H1 (cell line): ENCODE results near the gene LSM14B. TPM values are rescaled to one million over a fixed set of nuclear protein-coding genes. Genes with fewer than 3 reads are reported as not detected.

Experiments
- CTCF ChIA-PET: fragments of 300-600 bp; sonication (Branson Sonifier 250); formaldehyde crosslinking; loops from one replicate; lab custom pipeline; 2021; ENCODE audit not compliant: partially characterized antibody; lab: Charles Lee
- POLR2A ChIA-PET: fragments of 300-600 bp; sonication (Branson Sonifier 250); formaldehyde crosslinking; loops from one replicate; lab custom pipeline; 2021; ENCODE audit warnings: inconsistent platforms; ENCODE audit not compliant: partially characterized antibody; lab: Charles Lee
- DNase-seq, 2 experiments: peaks; one replicate each; pipeline versions ENCODE4 v3.0.0 to v3.0.0-alpha.2; 2010 to 2022; ENCODE audit warnings: low spot score in 2 of 2, low read depth in 1 of 2, mixed read lengths in 1 of 2
- FAIRE-seq: peaks from 2 replicates; lab custom pipeline; 2011; peaks lifted over from hg19 to GRCh38; lab: Jason Lieb, UNC
- H2AFZ ChIP-seq: 2 replicates; pipeline ENCODE4 v1.8.1; 2012; ENCODE audit warnings: low read length, inconsistent platforms
- H2AK5ac ChIP-seq: 2 replicates; pipeline ENCODE4 v1.6.1; 2013; ENCODE audit warnings: low read depth, low read length
- H2BK120ac ChIP-seq: replicated peaks from 2 replicates; pipeline ENCODE3; 2013; ENCODE audit warnings: low read depth, low read length, inconsistent platforms
- H2BK12ac ChIP-seq: 2 replicates; pipeline ENCODE4 v1.6.1; 2013; ENCODE audit warnings: low read depth, low read length
- H2BK15ac ChIP-seq: 2 replicates; pipeline ENCODE4 v1.6.1; 2013; ENCODE audit warnings: low read length
- H2BK20ac ChIP-seq: 2 replicates; pipeline ENCODE4 v1.6.1; 2013; ENCODE audit warnings: low read length
- H2BK5ac ChIP-seq: 2 replicates; pipeline ENCODE4 v1.6.1; 2013; ENCODE audit warnings: low read depth, low read length
- H3K14ac ChIP-seq: 2 replicates; pipeline ENCODE4 v1.6.1; 2013; ENCODE audit warnings: inconsistent platforms; ENCODE audit not compliant: insufficient read length
- H3K18ac ChIP-seq: 2 replicates; pipeline ENCODE4 v1.6.1; 2013; ENCODE audit warnings: low read length; ENCODE audit errors: extremely low read depth
- H3K23ac ChIP-seq: 2 replicates; pipeline ENCODE4 v1.6.1; 2013; ENCODE audit warnings: inconsistent platforms; ENCODE audit not compliant: insufficient read length
- H3K23me2 ChIP-seq: 2 replicates; pipeline ENCODE4 v1.6.1; 2013; ENCODE audit warnings: low read depth, low read length
- H3K27ac ChIP-seq: 2 replicates; pipeline ENCODE4 v1.6.1; 2011; ENCODE audit warnings: low read depth, low read length, inconsistent platforms
- H3K27me3 ChIP-seq, 4 experiments: replicated peaks in 1 of 4; 1 replicate in 1 of 4; 2 replicates in 3 of 4; pipeline versions ENCODE4 v1.6.1 to v1.8.1; 2011 to 2013; ENCODE audit warnings: low read length in 3 of 4, mild to moderate bottlenecking in 3 of 4, inconsistent platforms in 2 of 4, mixed read lengths in 2 of 4, moderate library complexity in 1 of 4; ENCODE audit not compliant: control insufficient read depth in 3 of 4, insufficient read depth in 3 of 4; ENCODE audit errors: extremely low read depth in 1 of 4
- H3K36me3 ChIP-seq, 4 experiments: 2 replicates each; pipeline versions ENCODE4 v1.6.1 to v1.8.1; 2011 to 2013; ENCODE audit warnings: mild to moderate bottlenecking in 4 of 4, low read length in 3 of 4, moderate library complexity in 2 of 4, control low read depth in 1 of 4, inconsistent platforms in 1 of 4; ENCODE audit not compliant: insufficient read depth in 4 of 4, control insufficient read depth in 2 of 4
- H3K4ac ChIP-seq: replicated peaks from 2 replicates; pipeline ENCODE3; 2013; ENCODE audit warnings: low read length, low read depth, mixed read lengths, inconsistent platforms; ENCODE audit not compliant: insufficient read length
- H3K4me1 ChIP-seq, 4 experiments: replicated peaks in 1 of 4; 1 replicate in 1 of 4; 2 replicates in 3 of 4; pipeline versions ENCODE4 v1.6.1 to v1.8.1; 2011 to 2013; ENCODE audit warnings: low read length in 3 of 4, inconsistent platforms in 2 of 4, mixed read lengths in 1 of 4; ENCODE audit not compliant: insufficient read depth in 4 of 4, control insufficient read depth in 3 of 4
- H3K4me2 ChIP-seq, 2 experiments: 2 replicates each; pipeline versions ENCODE4 v1.6.1 to v1.8.1; 2011 to 2013; ENCODE audit warnings: low read depth in 2 of 2, low read length in 2 of 2, control low read depth in 1 of 2, inconsistent platforms in 1 of 2, mild to moderate bottlenecking in 1 of 2; ENCODE audit not compliant: insufficient read depth in 1 of 2
- H3K4me3 ChIP-seq, 4 experiments: fragments of 200-600, 300-600 bp in 1 of 4; sonication (generic), shearing (Covaris generic), sonication (Bioruptor Twin) in 1 of 4; 2 replicates each; pipeline versions ENCODE4 v1.5.1 to v1.8.1; 2011 to 2016; ENCODE audit warnings: low read length in 4 of 4, low read depth in 3 of 4, control low read depth in 2 of 4, inconsistent platforms in 2 of 4, mild to moderate bottlenecking in 2 of 4, mixed read lengths in 1 of 4, moderate library complexity in 1 of 4; ENCODE audit not compliant: insufficient read depth in 2 of 4; ENCODE audit errors: extremely low read depth in 1 of 4
- H3K56ac ChIP-seq: replicated peaks from 2 replicates; pipeline ENCODE3; 2013; ENCODE audit warnings: low read depth, mild to moderate bottlenecking, mixed read lengths, low read length, inconsistent platforms; ENCODE audit not compliant: insufficient read length
- H3K79me1 ChIP-seq: 2 replicates; pipeline ENCODE4 v1.6.1; 2013; ENCODE audit warnings: low read depth, low read length, control low read depth
- H3K79me2 ChIP-seq, 2 experiments: 2 replicates each; pipeline versions ENCODE4 v1.6.1 to v1.8.1; 2012 to 2013; ENCODE audit warnings: low read length in 2 of 2, mild to moderate bottlenecking in 2 of 2, inconsistent platforms in 1 of 2; ENCODE audit not compliant: insufficient read depth in 2 of 2, control insufficient read depth in 1 of 2
- H3K9ac ChIP-seq, 4 experiments: replicated peaks in 1 of 4; 1 replicate in 1 of 4; 2 replicates in 3 of 4; pipeline versions ENCODE4 v1.6.1 to v1.8.1; 2011 to 2013; ENCODE audit warnings: low read depth in 3 of 4, low read length in 3 of 4, control low read depth in 2 of 4, mild to moderate bottlenecking in 2 of 4, moderate library complexity in 2 of 4, inconsistent platforms in 1 of 4; ENCODE audit errors: extremely low read depth in 1 of 4
- H3K9me3 ChIP-seq, 2 experiments: 2 replicates each; pipeline versions ENCODE4 v1.6.1 to v1.8.1; 2012 to 2013; ENCODE audit warnings: mild to moderate bottlenecking in 2 of 2, moderate library complexity in 2 of 2, control low read depth in 1 of 2, inconsistent platforms in 1 of 2, low read depth in 1 of 2, low read length in 1 of 2, mixed read lengths in 1 of 2; ENCODE audit not compliant: insufficient read depth in 2 of 2
- H4K20me1 ChIP-seq, 2 experiments: replicated peaks in 1 of 2; 2 replicates each; pipeline versions ENCODE3 to v1.8.1; 2011 to 2013; ENCODE audit warnings: inconsistent platforms in 2 of 2, low read length in 2 of 2, mild to moderate bottlenecking in 1 of 2; ENCODE audit not compliant: insufficient read depth in 2 of 2, control insufficient read depth in 1 of 2
- H4K5ac ChIP-seq: 2 replicates; pipeline ENCODE4 v1.6.1; 2013; ENCODE audit warnings: low read length, low read depth, mixed read lengths, inconsistent platforms; ENCODE audit not compliant: insufficient read length
- H4K8ac ChIP-seq: 2 replicates; pipeline ENCODE4 v1.8.0; 2013; ENCODE audit warnings: mild to moderate bottlenecking, moderate library complexity, low read length, inconsistent platforms; ENCODE audit not compliant: insufficient read depth; ENCODE audit errors: extremely low read depth
- H4K91ac ChIP-seq: replicated peaks from 2 replicates; pipeline ENCODE3; 2013; ENCODE audit warnings: low read length, mixed read lengths, inconsistent platforms; ENCODE audit not compliant: insufficient read length
- KDM1A ChIP-seq: fragments of 200-600, 300-600 bp; sonication (generic); IDR thresholded peaks from 2 replicates; pipeline ENCODE4 v1.7.1; 2016; ENCODE audit warnings: mild to moderate bottlenecking, low read length, borderline replicate concordance
- POLR2AphosphoS5 ChIP-seq: IDR thresholded peaks from 2 replicates; pipeline ENCODE4 v1.6.1; 2011; ENCODE audit warnings: low read depth, low read length
- WGBS, 2 experiments: shearing (Covaris generic) in 1 of 2; methylation state at CpG; one replicate each; pipeline versions ENCODE4 v1.1.6 to v1.1.7; 2013 to 2015; ENCODE audit warnings: low lambda C conversion rate in 2 of 2, mixed read lengths in 2 of 2, inconsistent platforms in 1 of 2, low coverage in 1 of 2, missing lambda C conversion rate in 1 of 2; ENCODE audit not compliant: insufficient replicate concordance in 2 of 2, insufficient coverage in 1 of 2, insufficient read length in 1 of 2; ENCODE audit errors: extremely low coverage in 1 of 2, missing lambda C conversion rate in 1 of 2; 5-methylcytosine and 5-hydroxymethylcytosine counted together
- polyA plus RNA-seq, 7 experiments: library from polyadenylated mRNA; depleted of rRNA in 3 of 7; stranded (reverse) in 5 of 7; unstranded in 2 of 7; fragments of >200 nt in 5 of 7; fragments of 200-250 nt in 2 of 7; gene quantifications; 1 replicate in 5 of 7; 2 replicates in 1 of 7; 4 replicates in 1 of 7; pipeline versions ENCODE4 v1.2.1 to v1.2.3, GENCODE V29; 2011 to 2013; ENCODE audit warnings: missing spikeins in 2 of 7, mixed read lengths in 2 of 7
- total RNA-seq: library from RNA; stranded (reverse); fragmentation: NEBNext Ultra II Directional; extraction: Animal tissue kit (Norgen Biotek cat#: 25700); gene quantifications from 2 replicates; pipeline ENCODE4 v1.2.1, GENCODE V29; 2021

The LSM14B gene
- total and polyA plus RNA-seq, 2 of the 8 experiments (the other 6 are each of a cell fraction or from before 2014, with no cell fraction given): 58.3 to 65.6 TPM

GRCh38 chr20:62085206-62085605 lies 37.1 kb upstream of the LSM14B start:
- no peak overlapping the region for H3K18ac ChIP-seq
- ChIA-PET POLR2A (no interaction called here), CTCF (interaction anchor here (0.9 to 1.1 kb wide), 2 partner anchors 17 to 34 kb away, joined by 3 to 4 read pairs; no protein-coding TSS in a partner anchor)
- H2BK120ac ChIP-seq: no peak overlapping the region
- H3K14ac ChIP-seq: no peak overlapping the region
- no peak overlapping the region for H4K91ac ChIP-seq
- H3K79me2 ChIP-seq: no peaks in the 10 kb centered on the region
- no peak overlapping the region for H3K56ac ChIP-seq
- no peaks in the 10 kb centered on the region for H3K9me3 ChIP-seq
- no peak overlapping the region for H3K23ac ChIP-seq
- H4K5ac ChIP-seq: no peak overlapping the region
- no peak overlapping the region for H2BK12ac ChIP-seq
- H2AFZ ChIP-seq: no peak overlapping the region
- WGBS, 2 experiments: 89% methylated on average over 9 of the region's 9 CpGs; no CpG with 5 or more reads in 1 of the 2 experiments
- H4K20me1 ChIP-seq: peaks cover 0 to 5% of the 10 kb centered on the region in 2 experiments
- H3K27ac ChIP-seq: no peak overlapping the region
- H2BK20ac ChIP-seq: no peak overlapping the region
- no peak overlapping the region for H2BK15ac ChIP-seq
- no peaks in the 10 kb centered on the region for H3K79me1 ChIP-seq
- DNase-seq (no peak), FAIRE-seq (no peak)
- no peak overlapping the region for H3K9ac ChIP-seq
- H3K27me3 ChIP-seq: peaks cover 0 to 2% (median 0%) of the 10 kb centered on the region in 4 experiments; a peak in 2 of 7 replicates
- no peak overlapping the region for H4K8ac ChIP-seq
- no peaks in the 10 kb centered on the region for H3K36me3 ChIP-seq
- H2BK5ac ChIP-seq: no peak overlapping the region
- no peak overlapping the region for H2AK5ac ChIP-seq
- peaks cover 0 to 3% (median 0%) of the 10 kb centered on the region in 4 experiments; a peak in 1 of 7 replicates for H3K4me1 ChIP-seq
- H3K4me2 ChIP-seq: no peak overlapping the region
- H3K4ac ChIP-seq: no peak overlapping the region
- H3K4me3 ChIP-seq: no peak overlapping the region
- no peaks in the 10 kb centered on the region; the same call in 1 of the 2 replicates for H3K23me2 ChIP-seq
- TF ChIP-seq POLR2AphosphoS5 (no peak), KDM1A (no peak)
